ENCODE results near the gene DRP2.

DNA sequence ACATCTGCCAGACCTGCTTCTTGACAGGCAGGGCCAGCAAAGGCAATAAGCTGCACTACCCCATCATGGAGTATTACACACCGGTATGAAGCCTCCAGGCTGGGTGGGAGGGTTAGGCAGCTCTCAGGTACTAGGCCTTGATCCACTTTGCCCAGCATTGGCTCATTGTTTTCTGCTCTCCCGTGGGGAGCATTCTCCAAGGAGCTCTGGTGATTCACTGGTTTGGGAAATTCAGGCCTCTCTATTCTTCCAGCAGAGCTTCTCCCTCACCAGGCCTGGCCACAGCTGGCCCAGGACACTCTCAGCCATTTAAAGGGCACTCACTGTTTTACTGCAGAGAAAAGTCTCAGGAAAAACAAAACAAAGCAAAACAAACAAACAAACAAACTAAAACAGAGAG is 33.0 kb downstream of the DRP2 start:
- TF ChIP-seq, protein P1, sequence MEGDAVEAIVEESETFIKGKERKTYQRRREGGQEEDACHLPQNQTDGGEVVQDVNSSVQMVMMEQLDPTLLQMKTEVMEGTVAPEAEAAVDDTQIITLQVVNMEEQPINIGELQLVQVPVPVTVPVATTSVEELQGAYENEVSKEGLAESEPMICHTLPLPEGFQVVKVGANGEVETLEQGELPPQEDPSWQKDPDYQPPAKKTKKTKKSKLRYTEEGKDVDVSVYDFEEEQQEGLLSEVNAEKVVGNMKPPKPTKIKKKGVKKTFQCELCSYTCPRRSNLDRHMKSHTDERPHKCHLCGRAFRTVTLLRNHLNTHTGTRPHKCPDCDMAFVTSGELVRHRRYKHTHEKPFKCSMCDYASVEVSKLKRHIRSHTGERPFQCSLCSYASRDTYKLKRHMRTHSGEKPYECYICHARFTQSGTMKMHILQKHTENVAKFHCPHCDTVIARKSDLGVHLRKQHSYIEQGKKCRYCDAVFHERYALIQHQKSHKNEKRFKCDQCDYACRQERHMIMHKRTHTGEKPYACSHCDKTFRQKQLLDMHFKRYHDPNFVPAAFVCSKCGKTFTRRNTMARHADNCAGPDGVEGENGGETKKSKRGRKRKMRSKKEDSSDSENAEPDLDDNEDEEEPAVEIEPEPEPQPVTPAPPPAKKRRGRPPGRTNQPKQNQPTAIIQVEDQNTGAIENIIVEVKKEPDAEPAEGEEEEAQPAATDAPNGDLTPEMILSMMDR (IDR thresholded peaks at IDR 0.05): no peak
- TF ChIP-seq POLR2A (IDR thresholded peaks at IDR 0.05): no peak
